ENCODE measurements around the gene EMILIN3. TPM values are rescaled to one million over a fixed set of nuclear protein-coding genes. Genes with fewer than 3 reads are reported as not detected.

The EMILIN3 gene
- total RNA-seq, 1 donor from 2014 or later = under 0.01 TPM

DNA sequence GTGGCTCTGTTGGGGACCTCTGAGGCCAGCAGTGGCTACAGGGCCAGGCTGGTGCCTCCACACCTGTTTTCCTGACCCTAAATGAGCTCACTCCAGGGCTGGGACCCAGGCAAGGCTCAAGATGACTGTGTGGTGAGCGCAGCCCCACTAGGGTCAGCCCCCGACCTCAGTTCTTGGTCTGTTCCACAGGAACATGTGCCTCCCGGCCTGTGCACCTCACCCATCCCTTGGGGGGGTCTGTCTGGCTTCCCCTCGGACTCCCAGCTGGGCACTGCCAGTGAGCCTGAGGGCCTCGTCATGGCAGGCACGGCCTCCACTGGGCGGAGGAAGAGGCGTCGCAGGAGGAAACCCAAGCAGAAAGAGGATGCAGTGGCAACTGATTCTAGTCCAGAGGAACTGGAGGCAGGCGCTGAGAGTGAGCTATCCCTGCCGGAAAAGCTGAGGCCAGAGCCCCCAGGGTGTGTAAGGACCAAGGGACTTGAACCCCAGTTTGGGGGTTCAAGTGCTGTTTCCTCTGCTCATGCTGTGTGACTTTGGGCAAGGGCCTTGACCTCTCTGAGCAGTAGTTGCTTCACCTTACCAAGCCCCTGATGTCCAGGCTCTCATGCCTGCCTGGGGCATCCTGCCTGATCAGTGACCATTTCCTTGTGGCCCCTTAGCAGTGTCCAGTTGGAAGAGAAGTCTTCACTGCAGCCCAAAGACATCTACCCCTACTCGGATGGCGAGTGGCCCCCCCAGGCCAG is 18.0 kb downstream of the EMILIN3 start:
- DNase-seq (ENCODE audit: low read depth in 2 of 2) = no peak

DNA sequence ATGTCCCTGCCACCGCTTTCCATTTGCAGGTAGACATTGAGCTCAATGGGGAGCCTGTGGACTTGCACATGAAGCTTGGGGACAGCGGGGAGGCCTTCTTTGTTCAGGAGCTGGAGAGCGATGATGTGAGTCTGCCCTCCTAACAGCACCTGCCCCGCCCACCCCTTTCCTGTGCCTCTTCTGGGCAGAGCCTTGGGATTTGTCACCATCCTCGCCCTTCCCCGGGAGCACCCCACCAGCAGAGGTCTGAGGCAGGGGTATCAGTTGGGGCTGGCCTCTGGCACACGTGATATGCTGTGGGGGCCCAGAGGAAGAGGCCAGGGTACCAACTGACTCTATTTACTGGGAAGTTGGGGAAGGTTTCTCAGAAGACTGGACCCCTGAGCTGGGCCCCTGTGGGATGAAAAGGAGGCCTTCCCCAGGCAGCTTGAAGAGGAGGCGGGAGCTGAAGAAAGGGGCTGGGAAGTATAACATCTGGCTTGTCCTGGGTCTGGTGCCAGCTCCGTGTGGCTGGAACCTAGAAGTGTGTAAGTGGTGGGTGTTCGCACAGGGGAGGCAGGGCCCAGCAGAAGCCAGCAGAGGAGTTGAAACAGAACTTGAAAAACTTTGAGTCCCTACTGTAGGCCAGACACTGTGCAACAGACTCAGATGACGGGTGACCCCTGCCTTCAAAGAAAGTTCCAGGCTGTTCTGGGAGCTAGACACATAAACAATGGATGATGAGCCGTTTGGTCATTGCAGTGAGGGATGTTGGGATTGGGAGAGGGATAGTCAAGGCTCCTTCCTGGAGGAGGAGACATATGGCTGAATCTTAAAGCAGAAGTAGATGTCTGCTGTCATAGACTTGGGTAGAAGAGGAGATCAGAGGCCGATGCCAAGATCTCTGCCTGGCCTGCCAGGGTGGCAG is 18.8 kb downstream of the EMILIN3 start:
- DNase-seq (ENCODE audit: low read depth in 2 of 2) = no peak

DNA sequence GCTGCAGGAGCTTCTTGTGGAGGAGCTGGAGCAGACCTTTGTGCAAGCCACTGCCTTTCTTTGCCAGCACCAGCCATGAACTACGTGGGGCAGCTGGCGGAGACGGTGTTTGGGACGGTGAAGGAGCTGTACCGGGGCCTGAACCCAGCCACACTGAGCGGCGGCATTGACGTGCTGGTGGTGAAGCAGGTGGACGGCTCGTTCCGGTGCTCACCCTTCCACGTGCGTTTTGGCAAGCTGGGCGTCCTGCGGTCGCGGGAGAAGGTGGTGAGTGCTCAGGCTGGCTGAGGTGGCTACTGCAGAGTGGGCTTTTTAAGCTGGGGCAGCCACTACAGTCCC is 20.9 kb downstream of the EMILIN3 start:
- no peak for DNase-seq (ENCODE audit: low read depth in 2 of 2)

DNA sequence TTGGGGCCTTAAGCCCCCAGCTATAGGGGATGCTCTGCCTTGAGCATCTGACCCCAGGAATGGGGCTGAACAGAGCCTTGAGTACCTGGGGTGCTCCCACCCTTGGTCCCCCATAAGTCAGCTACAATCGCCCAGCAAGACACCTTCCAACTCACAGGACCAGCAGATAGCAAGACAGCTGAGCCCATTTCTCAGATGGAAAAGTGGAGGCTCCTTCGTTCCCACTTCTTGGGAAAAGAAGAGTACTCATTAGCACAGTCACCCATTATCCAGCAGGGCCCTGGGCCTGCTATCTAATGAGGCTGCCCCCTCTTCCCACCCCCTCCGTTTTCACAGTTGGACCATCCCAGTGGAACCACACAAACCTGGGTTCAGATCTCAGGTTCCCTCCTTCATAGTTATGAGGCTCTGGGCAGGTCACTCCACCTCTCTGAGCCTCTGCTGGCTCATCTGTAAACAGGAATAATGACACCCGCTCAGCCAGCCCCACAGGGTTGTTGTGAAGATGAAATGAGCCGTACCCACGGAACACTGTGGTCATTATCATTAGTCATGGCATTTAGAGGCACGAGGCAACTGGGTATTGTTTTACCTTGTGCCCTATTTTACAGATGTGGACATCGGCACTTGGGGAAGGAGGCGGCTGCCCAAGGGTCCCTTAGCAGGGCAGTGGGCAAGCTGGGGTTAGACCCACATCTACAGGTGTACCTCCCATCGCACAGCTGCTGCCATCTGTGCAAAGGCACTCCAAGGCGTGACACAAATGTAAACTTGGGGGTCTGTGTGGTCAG is 21.5 kb downstream of the EMILIN3 start:
- no peak for DNase-seq (ENCODE audit: low read depth in 2 of 2)

DNA sequence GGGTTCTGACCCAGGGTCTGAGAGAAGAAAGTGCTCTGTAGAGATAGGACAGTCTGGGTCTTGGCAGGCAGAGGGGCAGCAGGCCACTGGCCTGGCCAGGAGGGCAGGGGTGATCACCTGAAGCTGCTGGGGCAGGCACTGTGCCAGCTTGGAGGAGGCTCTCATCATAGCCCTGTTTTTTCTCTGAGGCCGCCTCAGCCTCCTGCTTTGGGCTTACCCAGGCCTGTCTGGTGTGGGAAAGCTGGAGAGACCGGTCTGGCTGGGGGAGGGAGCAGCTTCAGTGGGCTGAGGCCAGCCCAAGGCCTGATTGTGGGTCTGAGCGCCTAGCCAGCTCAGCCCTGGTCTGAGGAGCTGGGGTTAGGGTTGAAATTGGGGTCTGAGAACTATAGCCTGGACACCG is 22.1 kb downstream of the EMILIN3 start:
- no peak for DNase-seq (ENCODE audit: low read depth in 2 of 2)

DNA sequence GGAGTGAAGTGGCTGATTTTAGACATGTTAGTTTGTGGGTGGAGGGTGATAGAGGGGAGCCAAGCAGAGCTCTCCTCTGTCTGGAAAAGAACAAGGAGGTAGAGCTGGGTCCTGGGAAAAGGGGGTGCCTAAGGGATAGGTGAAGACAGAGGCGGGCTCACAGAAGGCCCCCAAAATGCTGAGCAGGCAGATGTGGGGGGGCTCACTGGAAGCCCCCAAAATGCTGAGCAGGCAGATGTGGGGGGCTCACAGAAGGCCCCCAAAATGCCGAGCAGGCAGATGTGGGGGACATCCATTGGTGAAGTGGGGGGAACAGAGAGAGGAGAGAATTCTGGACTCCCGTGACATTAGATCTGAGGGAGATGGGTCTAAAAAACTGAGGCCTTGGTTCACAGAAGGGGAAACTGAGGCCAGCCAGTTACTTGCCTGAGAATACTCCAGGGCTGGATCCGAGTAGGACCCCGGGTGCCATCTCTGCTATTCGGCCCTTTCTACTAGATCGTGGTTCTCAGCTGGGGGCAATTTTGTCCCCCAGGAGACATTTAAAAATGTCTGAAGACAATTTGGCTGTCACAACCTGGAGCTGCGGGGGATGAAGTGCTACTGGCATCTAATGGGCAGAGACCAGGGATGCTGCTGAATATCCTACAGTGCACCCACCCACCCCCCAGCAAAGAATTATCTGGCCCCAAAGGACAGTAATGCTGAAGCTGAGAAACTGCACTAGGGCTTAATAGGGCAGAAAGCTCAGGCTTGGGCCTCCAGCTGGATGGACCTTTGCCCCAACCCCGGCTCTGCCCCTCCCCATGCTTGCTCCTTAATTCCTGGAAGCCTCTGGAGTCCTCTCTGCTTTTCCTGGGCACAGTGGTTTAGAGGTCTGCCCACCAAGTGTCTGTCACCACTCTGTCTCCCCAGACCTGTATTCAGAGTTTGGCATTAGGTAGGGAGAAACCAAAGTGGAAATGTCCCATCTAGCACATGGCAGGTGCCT is 23.8 kb downstream of the EMILIN3 start:
- DNase-seq (ENCODE audit: low read depth in 2 of 2) = no peak

DNA sequence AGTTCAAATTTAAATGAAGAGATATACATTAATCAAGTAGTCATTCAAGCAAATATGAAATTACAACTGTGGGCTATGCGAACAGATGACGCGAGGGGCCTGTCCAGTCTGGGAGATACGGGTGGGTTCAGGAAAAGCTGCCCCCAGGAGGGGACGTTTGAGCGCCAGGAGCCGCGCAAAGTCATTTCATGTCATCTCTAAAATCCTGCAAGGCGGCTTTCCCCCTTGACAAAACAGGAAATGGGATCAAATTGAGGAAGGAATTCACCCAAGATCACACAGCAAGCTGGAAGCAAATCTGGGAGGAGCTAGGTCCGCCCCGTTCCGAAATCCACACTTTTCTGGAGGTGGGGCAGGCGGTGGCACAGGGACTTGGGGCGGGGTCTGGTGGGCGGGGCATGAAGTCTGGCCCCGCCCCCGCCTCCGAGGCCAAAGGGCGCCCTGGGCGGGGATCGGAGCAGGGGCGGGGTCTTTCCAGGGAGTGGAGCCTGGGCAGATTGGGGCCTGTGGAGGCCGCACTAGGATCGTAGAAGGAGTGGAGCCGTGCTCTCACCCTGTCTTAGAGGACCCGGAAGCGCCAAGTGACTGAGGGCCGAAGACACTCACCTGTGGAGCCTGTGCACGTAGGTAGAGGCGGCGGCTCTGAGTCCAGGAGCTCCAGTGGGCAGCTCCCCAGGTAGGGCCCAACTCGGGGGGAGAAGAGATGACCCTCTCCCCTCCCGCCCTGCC is 26.1 kb downstream of the EMILIN3 start, which contains the start of gene LPIN3:
LPIN3 (plus strand) TSS at position 495 of the 729 bp plus-strand sequence. CDS start 4,983 bp downstream, outside the sequence.
- DNase-seq (ENCODE audit: low read depth in 2 of 2) = peak; percentile 62 to 65

DNA sequence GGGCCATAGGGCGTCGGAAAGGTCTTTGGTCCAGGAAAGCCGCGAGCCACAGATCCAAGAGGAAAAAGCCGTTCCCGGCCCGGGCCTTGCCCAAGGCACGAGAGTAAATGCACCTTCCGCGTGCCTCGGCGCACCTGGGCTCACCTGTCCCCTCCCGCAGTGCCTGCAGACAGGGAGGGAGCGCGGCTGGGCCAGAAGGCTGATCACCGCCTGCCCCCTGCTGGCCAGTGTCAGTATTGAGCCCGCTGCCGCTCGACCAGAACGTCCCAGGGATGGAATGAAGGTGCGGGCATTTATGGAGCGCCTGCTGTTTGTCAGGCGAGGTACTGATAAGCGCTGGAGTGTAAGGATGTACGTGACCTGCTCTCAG is 26.7 kb downstream of the EMILIN3 start:
- peak; percentile 66 to 80 for DNase-seq (ENCODE audit: low read depth in 2 of 2)

DNA sequence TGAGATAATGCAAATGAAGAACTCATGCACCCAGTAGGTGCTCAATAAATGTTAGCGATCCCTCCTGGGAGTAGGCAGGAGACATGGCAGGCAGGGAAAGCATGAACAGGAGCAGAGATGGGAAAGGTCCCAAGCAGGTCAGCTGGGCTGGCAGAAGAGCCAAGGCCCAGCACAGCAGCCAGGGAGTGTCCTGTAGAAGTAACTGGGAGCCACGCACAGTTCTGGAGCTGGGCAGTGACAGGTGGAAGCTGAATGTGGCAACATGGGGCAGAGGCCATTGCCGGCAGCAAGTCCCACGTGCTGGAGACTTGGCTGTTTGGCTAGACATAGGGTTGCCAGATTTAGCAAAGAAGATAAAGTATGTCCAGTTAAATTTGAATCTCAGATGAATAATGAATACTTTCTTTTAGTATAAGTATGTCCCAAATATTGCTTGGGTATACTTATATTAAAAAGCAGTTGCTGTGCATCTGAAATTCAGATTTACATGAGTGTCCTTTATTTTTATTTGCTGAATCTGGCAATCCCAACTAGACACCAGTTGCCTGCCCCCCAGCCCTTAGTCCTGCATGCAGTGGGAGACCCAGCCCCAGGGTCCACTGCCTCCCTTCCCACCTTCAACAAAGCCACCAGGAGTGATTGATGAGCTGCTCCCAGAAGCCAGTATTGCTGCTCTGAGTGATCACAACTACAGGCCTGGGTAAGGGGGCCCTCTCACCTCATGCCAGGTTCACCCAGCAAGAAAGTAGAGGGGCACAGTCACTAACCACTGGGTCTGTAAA is 29.7 kb downstream of the EMILIN3 start:
- DNase-seq (ENCODE audit: low read depth in 2 of 2) = no peak

DNA sequence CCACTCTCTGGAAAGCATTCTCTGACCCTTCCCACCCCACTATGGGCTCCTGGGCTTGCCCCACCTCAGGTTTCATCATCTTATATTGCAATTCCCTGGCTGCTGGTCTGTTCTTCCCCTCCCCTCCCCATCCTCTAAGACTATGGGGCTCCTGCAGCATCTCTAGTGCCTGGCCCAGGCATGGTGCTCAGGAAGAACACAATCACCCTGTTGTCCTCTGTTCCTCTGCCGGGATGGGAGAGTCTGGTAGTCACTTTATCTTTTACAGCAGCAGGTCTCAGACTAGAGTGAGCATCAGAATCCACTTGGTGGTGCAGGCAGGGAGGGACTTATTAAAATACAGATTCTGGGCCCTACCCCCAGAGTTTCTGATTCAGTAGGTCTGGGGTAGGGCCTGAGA is 31.0 kb downstream of the EMILIN3 start:
- no peak for DNase-seq (ENCODE audit: low read depth in 2 of 2)

DNA sequence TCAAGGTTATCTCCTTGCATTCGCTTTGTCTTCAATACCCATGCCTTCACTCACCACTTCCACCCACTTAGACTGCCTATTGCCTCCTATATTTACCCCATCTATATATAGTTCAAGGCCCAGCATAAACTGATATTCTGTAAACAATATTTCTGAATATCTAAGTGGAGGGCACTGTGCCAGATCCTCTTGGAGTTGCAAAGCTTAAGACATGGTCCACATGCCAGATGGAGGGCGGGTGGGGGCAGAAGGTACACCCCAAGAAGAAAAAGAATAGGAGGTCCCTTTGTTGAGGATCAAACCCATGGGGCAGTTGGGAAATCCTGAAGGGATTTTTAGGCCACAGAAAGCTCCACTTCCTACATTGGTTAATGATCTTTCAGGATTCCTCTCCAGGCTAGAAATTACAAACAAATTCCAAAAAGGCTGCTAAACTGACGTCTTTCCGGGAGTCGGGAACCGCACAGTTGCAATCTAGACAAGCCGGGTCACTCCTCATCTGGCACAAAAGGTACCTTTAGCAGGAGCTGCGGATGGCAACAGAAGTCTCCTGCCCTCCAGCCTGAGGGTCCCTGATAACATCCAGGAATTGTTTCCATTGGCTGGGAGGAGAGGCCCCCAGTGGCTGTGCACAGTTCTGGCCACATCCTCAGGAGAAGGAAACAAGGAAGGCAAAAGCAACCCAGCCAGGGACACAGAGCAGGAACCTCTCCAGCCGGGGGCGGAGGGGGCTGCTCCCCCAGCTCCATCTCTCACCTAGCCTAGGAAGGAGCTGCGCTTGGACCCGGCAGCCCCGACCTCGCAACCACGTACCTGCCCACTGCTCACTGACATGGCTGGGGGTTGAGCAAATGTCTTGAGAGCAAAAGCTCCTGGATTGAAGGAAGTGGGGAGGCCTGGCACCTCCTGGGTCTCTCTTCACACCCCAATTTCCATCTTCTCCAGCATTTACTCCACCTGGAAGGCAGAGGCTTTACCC is 31.9 kb downstream of the EMILIN3 start:
- DNase-seq (ENCODE audit: low read depth in 2 of 2) = peak in 1 of 2 donors; percentile 38

DNA sequence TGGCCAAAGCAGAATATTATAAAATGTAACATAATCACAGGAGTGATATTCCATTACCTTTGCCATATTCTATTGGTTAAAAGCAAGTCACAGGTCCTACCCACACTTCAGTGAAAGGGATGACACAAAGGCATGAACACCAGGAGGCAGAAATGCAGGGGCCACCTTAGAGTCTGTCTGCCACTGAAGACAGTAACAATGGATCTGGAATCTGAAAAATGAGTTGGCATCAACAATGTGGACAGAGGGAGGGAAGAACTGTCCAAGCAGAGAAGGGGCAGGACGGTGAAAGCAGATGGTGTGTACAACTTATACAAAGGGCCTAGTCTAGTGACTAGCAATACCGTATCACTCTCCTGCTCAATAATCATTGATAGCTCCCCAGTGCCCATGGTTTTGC is 32.6 kb downstream of the EMILIN3 start:
- DNase-seq (ENCODE audit: low read depth in 2 of 2) = no peak

DNA sequence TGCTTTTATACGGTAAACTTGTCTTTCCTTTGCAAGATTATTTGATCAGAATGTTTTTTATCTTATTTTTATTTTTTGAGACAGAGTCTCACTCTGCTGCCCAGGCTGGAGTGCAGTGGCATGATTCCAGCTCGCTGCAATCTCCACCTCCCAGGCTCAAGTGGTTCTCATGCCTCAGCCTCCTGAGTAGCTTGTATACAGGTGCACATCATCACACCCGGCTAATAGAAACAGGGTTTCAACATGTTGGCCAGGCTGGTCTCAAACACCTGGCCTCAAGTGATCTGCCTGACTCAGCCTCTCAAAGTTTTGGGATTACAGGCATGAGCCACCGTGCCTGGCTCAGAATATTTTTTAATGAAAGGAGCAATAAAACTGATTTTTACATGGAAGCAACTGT is 34.9 kb downstream of the EMILIN3 start:
- no peak for DNase-seq (ENCODE audit: low read depth in 2 of 2)

DNA sequence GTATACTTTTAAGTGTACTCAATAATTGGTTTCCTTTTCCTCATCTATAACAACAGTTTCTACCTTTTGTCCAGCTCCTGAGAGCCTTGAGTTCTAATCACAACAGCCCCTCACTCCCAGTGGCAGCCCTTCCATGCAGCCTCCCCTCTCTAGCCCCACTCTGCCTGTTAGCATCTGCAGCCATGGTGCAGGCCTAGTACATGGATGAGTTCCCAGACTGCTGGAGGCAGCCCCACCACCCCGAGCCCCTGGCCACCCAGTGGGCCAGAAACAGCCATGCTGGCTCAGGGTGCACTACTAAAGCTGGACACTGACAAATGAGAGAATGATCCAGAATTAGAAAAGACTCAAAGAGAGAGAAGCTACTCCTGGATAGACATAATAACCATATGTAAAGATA is 35.7 kb downstream of the EMILIN3 start:
- no peak for DNase-seq (ENCODE audit: low read depth in 2 of 2)

DNA sequence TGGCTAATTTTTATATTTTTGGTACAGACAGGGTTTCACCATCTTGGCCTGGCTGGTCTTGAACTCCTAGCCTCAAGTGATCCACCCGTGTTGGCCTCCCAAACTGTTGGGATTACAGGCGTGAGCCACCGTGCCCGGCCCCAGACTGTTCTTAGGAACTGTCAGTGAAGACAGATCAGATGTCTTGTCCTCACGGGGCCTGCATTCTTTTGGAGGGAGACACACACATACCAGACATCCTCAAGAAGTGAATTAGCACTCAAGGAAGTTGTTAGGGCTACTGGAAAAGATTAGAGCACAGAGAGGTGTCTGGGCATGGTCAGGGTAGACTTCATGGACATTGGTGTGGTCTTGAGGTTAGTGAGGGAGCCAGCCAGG is 36.3 kb downstream of the EMILIN3 start:
- no peak for DNase-seq (ENCODE audit: low read depth in 2 of 2)

DNA sequence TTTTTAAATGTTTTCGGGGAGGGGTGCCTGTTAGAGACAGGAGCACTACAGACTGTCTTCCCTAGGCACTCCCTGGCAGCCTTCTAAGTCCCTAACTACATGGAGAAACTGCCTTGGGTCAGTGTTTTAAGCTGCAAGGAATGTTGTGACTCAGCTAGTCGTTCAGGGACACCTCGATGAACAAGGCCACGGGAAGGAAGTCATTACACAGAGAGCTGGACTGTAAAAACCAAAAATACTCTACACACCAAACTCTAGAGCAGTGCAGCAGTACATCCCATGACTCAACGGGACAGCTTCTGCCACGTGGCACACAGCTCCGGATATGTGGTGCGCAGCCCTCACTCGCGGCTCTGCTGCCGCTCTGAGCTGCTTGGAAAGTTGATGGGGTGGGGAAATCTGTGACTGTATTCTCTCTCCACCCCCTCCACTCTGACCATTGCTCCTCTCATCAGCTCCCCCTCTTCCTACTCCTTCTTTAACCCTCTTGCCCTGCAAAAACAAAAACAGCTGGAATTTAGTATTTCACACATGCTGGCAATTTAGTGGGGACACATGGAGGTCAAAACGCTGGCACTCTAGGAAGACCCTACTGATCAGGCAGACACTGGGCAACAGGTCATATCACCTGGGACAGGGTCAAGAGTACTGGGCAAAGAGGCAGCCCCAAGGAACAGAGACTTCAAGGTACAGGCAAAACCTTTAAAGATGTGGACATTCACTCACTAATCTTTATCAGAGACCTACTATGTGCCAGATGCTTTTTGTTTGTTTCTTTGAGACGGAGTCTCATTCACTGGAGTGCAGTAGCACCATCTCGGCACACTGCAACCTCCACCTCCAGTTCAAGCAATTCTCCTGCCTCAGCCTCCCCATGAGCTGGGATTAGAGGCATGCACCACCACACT is 36.9 kb downstream of the EMILIN3 start:
- DNase-seq (ENCODE audit: low read depth in 2 of 2) = peak; percentile 96 to 98

DNA sequence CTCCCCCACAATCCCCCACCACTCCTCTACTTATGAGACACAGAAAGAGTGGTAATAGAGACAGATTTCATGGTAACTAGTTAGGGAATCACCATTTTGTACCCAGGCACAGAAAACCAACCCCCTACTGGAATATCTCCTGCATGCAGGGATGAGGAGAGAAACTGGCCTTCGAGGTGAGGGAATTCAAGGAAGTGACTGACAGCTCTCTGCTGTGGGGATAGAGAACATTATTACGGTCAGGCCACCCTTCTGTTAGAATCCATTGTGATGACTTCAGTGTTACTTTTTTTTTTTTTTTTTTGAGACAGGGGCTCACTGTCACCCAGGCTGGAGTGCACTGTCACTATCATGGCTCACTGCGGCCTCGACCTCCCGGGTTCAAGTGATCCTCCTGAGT is 39.4 kb downstream of the EMILIN3 start:
- no peak for DNase-seq (ENCODE audit: low read depth in 2 of 2)

All from lung microvascular endothelial cell (primary cell).